Measurements from ENCODE around the gene DCAF4. TPM values are rescaled to one million over a fixed set of nuclear protein-coding genes. Genes with fewer than 3 reads are reported as not detected.
A peak's percentile ranks its signal among the peaks of the same experiment; 100 is the strongest.

Gene DCAF4
- total RNA-seq, 1 donor from 2014 or later: 7.7 TPM

DNA sequence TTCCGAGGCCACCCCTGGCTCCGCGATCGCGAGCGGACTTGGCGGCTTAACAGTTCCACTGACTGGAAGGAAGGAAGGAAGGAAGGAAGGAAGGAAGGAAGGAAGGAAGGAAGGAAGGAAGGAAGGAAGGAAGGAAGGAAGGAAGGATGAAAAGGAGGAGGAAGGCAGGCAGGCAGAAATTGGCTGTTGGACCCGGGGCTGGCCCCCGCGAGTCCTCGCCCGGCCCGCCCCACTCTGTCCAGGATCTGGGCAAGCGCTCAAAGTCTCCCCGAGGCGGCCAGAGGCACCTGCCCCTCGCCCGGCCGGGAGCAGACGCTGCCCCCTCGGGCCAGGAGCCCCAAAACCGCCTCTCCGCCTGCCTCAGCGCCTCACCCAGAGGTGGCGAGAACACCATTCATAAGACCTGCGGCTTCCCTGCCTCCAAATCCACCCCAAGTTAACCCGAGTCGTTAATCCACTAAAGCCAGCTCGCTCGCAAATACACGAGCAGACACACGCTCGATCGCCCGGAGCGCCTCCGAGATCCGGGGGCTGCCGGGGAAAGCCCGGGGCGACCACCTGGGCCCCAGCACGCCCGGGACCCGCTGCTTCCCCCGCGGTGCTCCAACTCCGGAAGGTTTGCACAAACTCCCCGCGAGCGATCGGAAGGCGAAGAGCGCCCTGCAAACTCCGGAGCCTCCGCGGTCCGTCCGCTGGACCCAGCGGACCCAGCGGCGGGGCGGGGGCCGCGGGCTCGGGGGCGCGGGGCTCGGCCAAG, 33.2 kb upstream of the DCAF4 start:
- TF ChIP-seq, protein P1, sequence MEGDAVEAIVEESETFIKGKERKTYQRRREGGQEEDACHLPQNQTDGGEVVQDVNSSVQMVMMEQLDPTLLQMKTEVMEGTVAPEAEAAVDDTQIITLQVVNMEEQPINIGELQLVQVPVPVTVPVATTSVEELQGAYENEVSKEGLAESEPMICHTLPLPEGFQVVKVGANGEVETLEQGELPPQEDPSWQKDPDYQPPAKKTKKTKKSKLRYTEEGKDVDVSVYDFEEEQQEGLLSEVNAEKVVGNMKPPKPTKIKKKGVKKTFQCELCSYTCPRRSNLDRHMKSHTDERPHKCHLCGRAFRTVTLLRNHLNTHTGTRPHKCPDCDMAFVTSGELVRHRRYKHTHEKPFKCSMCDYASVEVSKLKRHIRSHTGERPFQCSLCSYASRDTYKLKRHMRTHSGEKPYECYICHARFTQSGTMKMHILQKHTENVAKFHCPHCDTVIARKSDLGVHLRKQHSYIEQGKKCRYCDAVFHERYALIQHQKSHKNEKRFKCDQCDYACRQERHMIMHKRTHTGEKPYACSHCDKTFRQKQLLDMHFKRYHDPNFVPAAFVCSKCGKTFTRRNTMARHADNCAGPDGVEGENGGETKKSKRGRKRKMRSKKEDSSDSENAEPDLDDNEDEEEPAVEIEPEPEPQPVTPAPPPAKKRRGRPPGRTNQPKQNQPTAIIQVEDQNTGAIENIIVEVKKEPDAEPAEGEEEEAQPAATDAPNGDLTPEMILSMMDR (IDR thresholded peaks at IDR 0.05; ENCODE audit: unreplicated experiment): no peak
- H3K36me3 Mint-ChIP-seq (ENCODE audit: low read depth, unreplicated experiment): peaks cover 5% of the 10 kb centered on the region
- H3K27me3 Mint-ChIP-seq (ENCODE audit: unreplicated experiment): peaks cover 14% of the 10 kb centered on the region
- peaks cover 23% of the 10 kb centered on the region for H3K4me1 Mint-ChIP-seq (ENCODE audit: unreplicated experiment)
- peak; percentile 41 for DNase-seq (ENCODE audit: low spot score)
- no peak overlapping the region for H3K27ac Mint-ChIP-seq (ENCODE audit: unreplicated experiment)
- H3K4me3 Mint-ChIP-seq (ENCODE audit: unreplicated experiment): peak overlapping the region; percentile 93
- H3K9me3 Mint-ChIP-seq (ENCODE audit: unreplicated experiment): no peaks in the 10 kb centered on the region

DNA sequence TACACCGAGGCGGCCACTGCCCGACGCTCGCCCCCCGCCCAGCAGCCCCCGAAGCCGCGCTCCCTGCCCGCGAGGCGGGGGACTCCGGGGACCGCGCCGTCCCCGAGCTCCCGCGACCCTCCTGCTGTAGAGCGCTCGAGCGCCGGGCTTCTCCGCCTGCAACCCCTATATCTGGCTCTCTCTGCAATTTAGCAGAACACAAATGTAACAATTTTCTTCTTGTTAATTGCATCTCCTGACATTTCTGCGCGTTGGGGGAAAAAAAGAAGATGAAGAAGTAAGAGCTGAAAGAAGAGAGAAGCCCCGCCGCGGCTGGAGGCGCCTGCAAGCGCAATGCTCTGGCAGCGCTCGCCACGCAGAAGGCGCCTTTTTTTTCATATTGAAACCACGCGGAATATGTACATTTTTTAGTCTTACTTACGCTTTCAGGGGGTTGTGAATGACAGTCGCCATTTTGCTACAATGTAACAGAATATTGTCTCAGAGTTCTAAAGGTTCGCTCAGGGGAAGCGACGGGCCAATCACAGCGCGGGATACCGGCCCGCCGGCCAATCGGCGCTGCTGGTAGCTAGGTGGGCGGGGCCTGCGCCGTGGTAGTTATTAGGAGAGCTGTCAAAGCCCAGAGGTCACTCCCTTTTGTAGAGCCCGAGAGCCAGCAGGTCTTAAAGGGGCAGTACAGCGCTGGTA, 32.5 kb upstream of the DCAF4 start, which contains the start of gene DPF3:
DPF3 (minus strand) TSS at position 466 of the 687 bp plus-strand sequence; CDS start at position 453, 13 bp downstream.
- Mint-ChIP-seq H3K9me3 (ENCODE audit: unreplicated experiment) (no peaks in the 10 kb centered on the region), H3K27me3 (ENCODE audit: unreplicated experiment) (peaks cover 14% of the 10 kb centered on the region), H3K4me3 (ENCODE audit: unreplicated experiment) (peak within 1 kb of the TSS; percentile 96), H3K36me3 (ENCODE audit: low read depth, unreplicated experiment) (peaks cover 5% of the 10 kb centered on the region), H3K4me1 (ENCODE audit: unreplicated experiment) (peaks cover 23% of the 10 kb centered on the region), H3K27ac (ENCODE audit: unreplicated experiment) (no peak within 1 kb of the TSS)
- TF ChIP-seq, protein P1 (IDR thresholded peaks at IDR 0.05; ENCODE audit: unreplicated experiment): no peak
- peak; percentile 96 for DNase-seq (ENCODE audit: low spot score)

DNA sequence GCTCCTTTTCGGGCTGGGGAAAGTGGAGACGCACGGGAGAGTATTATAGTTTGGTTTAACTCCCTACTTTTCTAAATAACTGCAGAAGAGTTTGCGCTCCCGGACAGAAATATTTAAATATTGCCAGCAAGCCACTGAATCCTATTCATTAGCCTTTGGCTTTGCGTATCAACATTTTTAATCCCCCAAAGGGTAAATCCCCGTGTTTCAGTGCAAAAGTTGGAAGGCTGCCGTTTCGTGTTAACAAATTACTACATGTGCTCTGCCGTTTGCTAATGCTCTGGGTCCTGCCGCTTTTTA, 32.0 kb upstream of the DCAF4 start:
- Mint-ChIP-seq H3K4me3 (ENCODE audit: unreplicated experiment) (peak overlapping the region; percentile 96), H3K4me1 (ENCODE audit: unreplicated experiment) (peaks cover 23% of the 10 kb centered on the region), H3K27ac (ENCODE audit: unreplicated experiment) (no peak overlapping the region), H3K9me3 (ENCODE audit: unreplicated experiment) (no peaks in the 10 kb centered on the region), H3K36me3 (ENCODE audit: low read depth, unreplicated experiment) (peaks cover 5% of the 10 kb centered on the region), H3K27me3 (ENCODE audit: unreplicated experiment) (peaks cover 14% of the 10 kb centered on the region)
- TF ChIP-seq, protein P1 (IDR thresholded peaks at IDR 0.05; ENCODE audit: unreplicated experiment): no peak
- DNase-seq (ENCODE audit: low spot score): no peak

DNA sequence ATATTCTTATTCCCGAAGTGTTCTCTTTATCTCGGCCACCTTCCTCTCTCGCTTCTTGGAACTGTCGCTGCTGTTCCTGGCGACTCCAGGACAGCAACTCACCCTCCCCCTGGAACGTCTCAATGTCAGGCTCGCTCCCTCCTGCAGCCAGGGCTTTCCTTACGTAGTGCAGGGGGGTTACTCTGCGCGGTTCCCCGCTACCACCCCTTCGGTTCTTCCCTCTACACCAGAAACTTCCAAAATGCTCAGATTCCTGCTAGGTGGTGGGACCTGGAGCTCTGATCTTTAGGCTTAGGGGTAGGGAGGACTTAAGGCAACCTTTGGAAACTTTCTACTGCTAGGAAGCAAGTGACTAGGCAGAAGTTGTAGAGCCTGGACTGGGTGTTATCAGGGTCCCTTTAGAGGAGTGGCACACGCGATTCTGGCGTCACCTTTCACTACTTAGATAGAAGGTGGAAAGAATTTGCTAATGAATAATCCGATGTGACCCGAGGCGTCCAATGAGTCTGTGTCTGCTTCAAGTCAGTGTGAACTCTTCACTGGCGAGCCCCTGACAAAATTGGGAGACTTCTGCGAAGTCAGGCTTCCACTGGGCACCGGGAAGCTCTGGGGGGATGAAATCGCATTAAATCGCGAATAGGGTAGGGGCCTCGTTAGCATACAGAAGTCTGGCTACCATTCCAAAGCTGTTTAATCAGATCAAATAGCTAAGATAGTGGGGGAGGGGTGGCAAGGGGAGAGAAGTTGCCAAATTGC, 31.5 kb upstream of the DCAF4 start:
- Mint-ChIP-seq H3K27ac (ENCODE audit: unreplicated experiment) (no peak overlapping the region), H3K27me3 (ENCODE audit: unreplicated experiment) (peaks cover 14% of the 10 kb centered on the region), H3K36me3 (ENCODE audit: low read depth, unreplicated experiment) (peaks cover 5% of the 10 kb centered on the region), H3K4me1 (ENCODE audit: unreplicated experiment) (peaks cover 23% of the 10 kb centered on the region), H3K4me3 (ENCODE audit: unreplicated experiment) (peak overlapping the region; percentile 96), H3K9me3 (ENCODE audit: unreplicated experiment) (no peaks in the 10 kb centered on the region)
- TF ChIP-seq, protein P1 (IDR thresholded peaks at IDR 0.05; ENCODE audit: unreplicated experiment): no peak
- DNase-seq (ENCODE audit: low spot score): peak; percentile 31
